NCI-H146 (cell line): ENCODE results near the gene TNS3.

ENCODE experiments used
- DNase-seq: peaks from one replicate; lab custom pipeline; 2025; lab: John Stamatoyannopoulos, UW

Gene TNS3

GRCh38 chr7:47506382-47507339 is 75.2 kb downstream of the TNS3 start:
- no peak for DNase-seq

GRCh38 chr7:47505312-47506007 is 76.5 kb downstream of the TNS3 start:
- DNase-seq, result no peak

- DNase-seq, result no peak
These were observed 77.2 kb downstream of the TNS3 start for GRCh38 chr7:47504551-47505311.

GRCh38 chr7:47503281-47503680 is 78.6 kb downstream of the TNS3 start:
- DNase-seq, result no peak

GRCh38 chr7:47502240-47502877 is 79.6 kb downstream of the TNS3 start:
- no peak for DNase-seq

GRCh38 chr7:47501406-47501805 is 80.5 kb downstream of the TNS3 start:
- no peak for DNase-seq

- DNase-seq, result no peak
These were observed 81.8 kb downstream of the TNS3 start for GRCh38 chr7:47500103-47500563.

GRCh38 chr7:47498229-47499056 is 83.5 kb downstream of the TNS3 start:
- no peak for DNase-seq

GRCh38 chr7:47497367-47498096 is 84.4 kb downstream of the TNS3 start:
- no peak for DNase-seq

- no peak for DNase-seq
These were observed 85.2 kb downstream of the TNS3 start for GRCh38 chr7:47496666-47497065.

GRCh38 chr7:47496056-47496665 is 85.8 kb downstream of the TNS3 start:
- DNase-seq, result no peak

- no peak for DNase-seq
These were observed 87.7 kb downstream of the TNS3 start for GRCh38 chr7:47493976-47494911.

- DNase-seq, result peak; percentile 96
These were observed 89.1 kb downstream of the TNS3 start for GRCh38 chr7:47492716-47493325.

GRCh38 chr7:47490501-47491265 is 91.2 kb downstream of the TNS3 start:
- DNase-seq, result no peak

- DNase-seq, result no peak
These were observed 92.3 kb downstream of the TNS3 start for GRCh38 chr7:47489624-47490023.

GRCh38 chr7:47488969-47489342 is 93.0 kb downstream of the TNS3 start:
- no peak for DNase-seq

GRCh38 chr7:47488201-47488968 is 93.5 kb downstream of the TNS3 start:
- no peak for DNase-seq
